Measurements from ENCODE around the gene HSDL1. TPM values are rescaled to one million over a fixed set of nuclear protein-coding genes. Genes with fewer than 3 reads are reported as not detected.
"Not testable (repeated sequence)": the region's sequence is repeated elsewhere in the genome, so short reads cannot be mapped to it uniquely, and the experiment has no call there.

The HSDL1 gene
- total and polyA plus RNA-seq, 2 donors (not counting 1 experiment from before 2014, with no cell fraction given): 23.6 to 24.8 TPM

DNA sequence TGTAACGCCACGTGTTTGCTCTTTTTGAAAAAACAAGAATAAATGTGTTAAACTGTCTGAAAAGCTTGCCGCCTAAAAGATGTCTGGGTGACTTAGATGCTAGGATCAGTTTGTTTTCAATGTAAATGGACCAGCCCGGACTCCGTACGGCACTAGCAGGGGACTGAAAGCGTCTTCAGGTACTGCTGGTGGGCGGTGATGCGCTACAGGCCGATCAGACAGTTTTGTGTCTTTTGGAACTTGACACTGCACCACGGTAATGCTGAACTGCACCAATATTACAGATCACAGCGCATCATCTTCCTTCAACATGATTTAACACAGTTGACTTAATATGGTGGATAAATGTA, 27.5 kb downstream of the HSDL1 start:
- H3K79me2 ChIP-seq (ENCODE audit: control insufficient read depth, insufficient read depth, low read length): peaks cover 32% of the 10 kb centered on the region
- peak overlapping the region; percentile 92 for H3K4me2 ChIP-seq (ENCODE audit: extremely low read depth, insufficient read depth, low read length)
- peak overlapping the region; percentile 97 for H3K9ac ChIP-seq (ENCODE audit: insufficient read depth, low read length)
- TF ChIP-seq, protein P1, sequence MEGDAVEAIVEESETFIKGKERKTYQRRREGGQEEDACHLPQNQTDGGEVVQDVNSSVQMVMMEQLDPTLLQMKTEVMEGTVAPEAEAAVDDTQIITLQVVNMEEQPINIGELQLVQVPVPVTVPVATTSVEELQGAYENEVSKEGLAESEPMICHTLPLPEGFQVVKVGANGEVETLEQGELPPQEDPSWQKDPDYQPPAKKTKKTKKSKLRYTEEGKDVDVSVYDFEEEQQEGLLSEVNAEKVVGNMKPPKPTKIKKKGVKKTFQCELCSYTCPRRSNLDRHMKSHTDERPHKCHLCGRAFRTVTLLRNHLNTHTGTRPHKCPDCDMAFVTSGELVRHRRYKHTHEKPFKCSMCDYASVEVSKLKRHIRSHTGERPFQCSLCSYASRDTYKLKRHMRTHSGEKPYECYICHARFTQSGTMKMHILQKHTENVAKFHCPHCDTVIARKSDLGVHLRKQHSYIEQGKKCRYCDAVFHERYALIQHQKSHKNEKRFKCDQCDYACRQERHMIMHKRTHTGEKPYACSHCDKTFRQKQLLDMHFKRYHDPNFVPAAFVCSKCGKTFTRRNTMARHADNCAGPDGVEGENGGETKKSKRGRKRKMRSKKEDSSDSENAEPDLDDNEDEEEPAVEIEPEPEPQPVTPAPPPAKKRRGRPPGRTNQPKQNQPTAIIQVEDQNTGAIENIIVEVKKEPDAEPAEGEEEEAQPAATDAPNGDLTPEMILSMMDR (conservative IDR thresholded peaks at IDR 0.05 in 1 of 2, IDR thresholded peaks at IDR 0.05 in 1 of 2; ENCODE audit: low read depth in 1 of 2, low read length in 2 of 2): no peak
- no peak for TF ChIP-seq EZH2 (IDR thresholded peaks at IDR 0.05; ENCODE audit: low read length, missing control alignments)
- H3K36me3 ChIP-seq (ENCODE audit: control insufficient read depth, insufficient read depth, low read length): peaks cover 2% of the 10 kb centered on the region
- H3K9me3 ChIP-seq (ENCODE audit: control insufficient read depth, insufficient read depth, low read depth, low read length): no peaks in the 10 kb centered on the region
- H4K20me1 ChIP-seq (ENCODE audit: control insufficient read depth, extremely low read depth, insufficient read depth, low read length): no peaks in the 10 kb centered on the region
- H3K4me3 ChIP-seq (replicated peaks in 1 of 4; ENCODE audit: control extremely low read depth in 1 of 4, insufficient read depth in 1 of 4, low read depth in 3 of 4, low read length in 4 of 4): peak overlapping the region; percentile 68 to 98 (median 90)
- no peaks in the 10 kb centered on the region for H3K27me3 ChIP-seq (ENCODE audit: control insufficient read depth, insufficient read depth, low read length)
- no peaks in the 10 kb centered on the region for H3K4me1 ChIP-seq (ENCODE audit: control insufficient read depth, extremely low read depth, insufficient read depth, low read length)
- H2AFZ ChIP-seq (ENCODE audit: low read length): peak overlapping the region; percentile 86
- H3K27ac ChIP-seq (ENCODE audit: insufficient read depth, low read length): peak overlapping the region; percentile 92
- DNase-seq (ENCODE audit: low read depth in 2 of 2): peak in 1 of 2 donors; percentile 33

GRCh38 chr16:84116720-84117493, 28.1 kb downstream of the HSDL1 start, which contains the start of gene MBTPS1:
Gene MBTPS1 (minus strand): TSS chr16:84116942. CDS start chr16:84101783, 15,159 bp downstream.
- no peaks in the 10 kb centered on the region for H3K27me3 ChIP-seq (ENCODE audit: control insufficient read depth, insufficient read depth, low read length)
- H3K4me2 ChIP-seq (ENCODE audit: extremely low read depth, insufficient read depth, low read length): peak within 1 kb of the TSS; percentile 92
- H3K4me3 ChIP-seq (replicated peaks in 1 of 4; ENCODE audit: control extremely low read depth in 1 of 4, insufficient read depth in 1 of 4, low read depth in 3 of 4, low read length in 4 of 4): peak within 1 kb of the TSS; percentile 68 to 98 (median 90)
- H4K20me1 ChIP-seq (ENCODE audit: control insufficient read depth, extremely low read depth, insufficient read depth, low read length): no peaks in the 10 kb centered on the region
- DNase-seq (ENCODE audit: low read depth in 2 of 2): peak; percentile 95 to 98
- peak within 1 kb of the TSS; percentile 92 for H3K27ac ChIP-seq (ENCODE audit: insufficient read depth, low read length)
- peak within 1 kb of the TSS; percentile 86 for H2AFZ ChIP-seq (ENCODE audit: low read length)
- H3K36me3 ChIP-seq (ENCODE audit: control insufficient read depth, insufficient read depth, low read length): peaks cover 2% of the 10 kb centered on the region
- peaks cover 36% of the 10 kb centered on the region for H3K79me2 ChIP-seq (ENCODE audit: control insufficient read depth, insufficient read depth, low read length)
- H3K4me1 ChIP-seq (ENCODE audit: control insufficient read depth, extremely low read depth, insufficient read depth, low read length): no peaks in the 10 kb centered on the region
- TF ChIP-seq EZH2 (IDR thresholded peaks at IDR 0.05; ENCODE audit: low read length, missing control alignments): no peak
- TF ChIP-seq, protein P1 (conservative IDR thresholded peaks at IDR 0.05 in 1 of 2, IDR thresholded peaks at IDR 0.05 in 1 of 2; ENCODE audit: low read depth in 1 of 2, low read length in 2 of 2): no peak
- H3K9me3 ChIP-seq (ENCODE audit: control insufficient read depth, insufficient read depth, low read depth, low read length): no peaks in the 10 kb centered on the region
- peak within 1 kb of the TSS; percentile 97 for H3K9ac ChIP-seq (ENCODE audit: insufficient read depth, low read length)

DNA sequence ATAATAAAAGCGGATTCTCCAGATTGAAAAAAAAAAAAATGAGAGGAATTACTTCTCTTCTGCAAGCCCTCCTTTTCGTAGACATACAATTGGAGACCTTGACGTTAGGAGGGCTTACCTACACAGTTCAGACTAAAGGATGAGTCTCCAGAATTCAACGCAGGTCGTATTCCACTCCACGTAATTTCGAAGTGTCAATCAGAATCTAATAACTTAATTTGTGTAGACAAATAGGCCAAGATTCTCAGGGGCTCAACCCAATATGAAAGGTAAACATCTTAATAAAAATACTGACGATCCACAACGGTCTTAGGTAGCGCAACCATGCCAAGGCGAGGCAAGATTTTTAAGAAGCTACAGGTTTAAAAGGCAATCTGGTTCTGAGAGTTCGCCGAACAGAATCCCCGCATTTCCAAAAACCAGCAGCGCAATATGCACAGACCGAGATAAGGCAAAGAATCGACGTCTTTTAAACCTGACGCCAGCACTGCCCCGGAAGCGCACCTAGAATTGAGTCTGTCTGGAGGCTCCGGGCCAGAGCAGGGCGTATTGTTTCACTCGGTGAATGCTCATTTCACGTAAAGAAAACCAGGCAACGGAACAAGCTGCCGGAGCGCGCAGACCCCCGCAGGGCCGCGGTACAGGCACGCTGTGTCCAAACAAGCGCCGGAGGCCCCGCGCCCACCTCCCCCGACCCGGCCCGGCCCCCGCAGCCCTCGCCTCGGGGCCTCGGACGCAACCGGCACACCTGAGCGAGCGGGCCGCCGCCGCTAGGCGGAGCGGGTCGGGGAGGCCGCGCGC, 28.9 kb downstream of the HSDL1 start:
- no peaks in the 10 kb centered on the region for H4K20me1 ChIP-seq (ENCODE audit: control insufficient read depth, extremely low read depth, insufficient read depth, low read length)
- TF ChIP-seq, protein P1 (conservative IDR thresholded peaks at IDR 0.05 in 1 of 2, IDR thresholded peaks at IDR 0.05 in 1 of 2; ENCODE audit: low read depth in 1 of 2, low read length in 2 of 2): no peak
- TF ChIP-seq EZH2 (IDR thresholded peaks at IDR 0.05; ENCODE audit: low read length, missing control alignments): no peak
- peak overlapping the region; percentile 33 for H2AFZ ChIP-seq (ENCODE audit: low read length)
- peaks cover 39% of the 10 kb centered on the region for H3K79me2 ChIP-seq (ENCODE audit: control insufficient read depth, insufficient read depth, low read length)
- H3K4me3 ChIP-seq (replicated peaks in 1 of 4; ENCODE audit: control extremely low read depth in 1 of 4, insufficient read depth in 1 of 4, low read depth in 3 of 4, low read length in 4 of 4): peak overlapping the region; percentile 68 to 98 (median 90)
- H3K36me3 ChIP-seq (ENCODE audit: control insufficient read depth, insufficient read depth, low read length): peaks cover 2% of the 10 kb centered on the region
- H3K4me1 ChIP-seq (ENCODE audit: control insufficient read depth, extremely low read depth, insufficient read depth, low read length): no peaks in the 10 kb centered on the region
- DNase-seq (ENCODE audit: low read depth in 2 of 2): peak; percentile 41 to 56
- peak overlapping the region; percentile 92 for H3K27ac ChIP-seq (ENCODE audit: insufficient read depth, low read length)
- peak overlapping the region; percentile 60 for H3K4me2 ChIP-seq (ENCODE audit: extremely low read depth, insufficient read depth, low read length)
- no peaks in the 10 kb centered on the region for H3K9me3 ChIP-seq (ENCODE audit: control insufficient read depth, insufficient read depth, low read depth, low read length)
- peak overlapping the region; percentile 97 for H3K9ac ChIP-seq (ENCODE audit: insufficient read depth, low read length)
- H3K27me3 ChIP-seq (ENCODE audit: control insufficient read depth, insufficient read depth, low read length): no peaks in the 10 kb centered on the region

GRCh38 chr16:84111949-84112348, 33.0 kb downstream of the HSDL1 start:
- not testable (repeated sequence) for H3K4me2 ChIP-seq (ENCODE audit: extremely low read depth, insufficient read depth, low read length); H4K20me1 ChIP-seq (ENCODE audit: control insufficient read depth, extremely low read depth, insufficient read depth, low read length); H3K9ac ChIP-seq (ENCODE audit: insufficient read depth, low read length); H3K4me1 ChIP-seq (ENCODE audit: control insufficient read depth, extremely low read depth, insufficient read depth, low read length); H3K27me3 ChIP-seq (ENCODE audit: control insufficient read depth, insufficient read depth, low read length); H2AFZ ChIP-seq (ENCODE audit: low read length); H3K36me3 ChIP-seq (ENCODE audit: control insufficient read depth, insufficient read depth, low read length); H3K27ac ChIP-seq (ENCODE audit: insufficient read depth, low read length); H3K9me3 ChIP-seq (ENCODE audit: control insufficient read depth, insufficient read depth, low read depth, low read length); H3K4me3 ChIP-seq (replicated peaks in 1 of 4; ENCODE audit: control extremely low read depth in 1 of 4, insufficient read depth in 1 of 4, low read depth in 3 of 4, low read length in 4 of 4)
- H3K79me2 ChIP-seq (ENCODE audit: control insufficient read depth, insufficient read depth, low read length): peaks cover 52% of the 10 kb centered on the region
- DNase-seq (ENCODE audit: low read depth in 2 of 2): peak in 1 of 2 donors; percentile 41

Measured in fibroblast of lung (primary cell).